ENCODE data around the gene BPIFB6.

Gene BPIFB6

DNA sequence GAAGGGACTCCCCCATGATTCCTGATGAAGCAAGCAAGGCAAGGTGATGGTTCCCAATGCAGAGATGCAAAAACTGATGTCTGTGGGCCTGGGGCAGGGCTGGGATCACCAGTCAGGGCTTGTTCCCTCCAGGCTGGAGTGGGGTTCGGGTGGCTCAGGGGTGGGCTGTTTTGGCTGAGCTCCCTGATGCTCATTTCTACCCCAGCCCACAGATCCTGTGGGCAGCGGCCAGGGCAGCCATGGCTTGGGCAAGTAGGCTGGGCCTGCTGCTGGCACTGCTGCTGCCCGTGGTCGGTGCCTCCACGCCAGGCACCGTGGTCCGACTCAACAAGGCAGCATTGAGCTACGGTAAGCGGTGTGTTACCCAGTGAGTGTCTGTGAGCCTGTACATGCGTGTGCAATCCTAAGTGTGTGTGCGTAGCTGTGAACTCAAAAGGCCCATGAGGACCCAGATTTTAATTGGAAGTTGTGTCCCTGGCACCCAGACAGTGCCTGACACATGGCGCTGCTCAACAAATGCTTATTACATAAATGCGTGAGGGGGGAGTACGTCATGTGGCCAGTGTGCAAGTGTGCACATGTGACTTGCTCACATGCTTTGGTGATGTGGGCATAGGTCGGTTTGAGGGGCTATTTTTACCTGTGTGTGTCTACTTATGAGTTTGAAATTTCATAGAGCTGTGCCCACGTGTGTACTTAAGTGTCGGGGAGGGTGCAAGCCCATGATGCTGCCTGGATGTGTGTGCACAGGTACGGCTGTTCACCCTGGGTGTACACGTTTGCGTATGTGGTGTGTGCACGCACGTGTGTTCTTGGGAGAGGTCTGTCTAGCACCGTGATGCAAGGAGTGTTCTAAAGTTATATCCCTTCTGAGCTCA lies 22.9 kb upstream of the BPIFB6 start:
- no peaks in the 10 kb centered on the region for H3K36me3 ChIP-seq (replicated peaks; ENCODE audit: insufficient read depth, low read length)
- no peak overlapping the region for H3K9ac ChIP-seq (ENCODE audit: low read length)
- H3K27me3 ChIP-seq (replicated peaks; ENCODE audit: insufficient read depth, low read length), result peaks cover 66% of the 10 kb centered on the region
- no peaks in the 10 kb centered on the region for H3K79me2 ChIP-seq (ENCODE audit: low read length)
- no peaks in the 10 kb centered on the region for H3K4me1 ChIP-seq (ENCODE audit: low read length)
- H3K4me2 ChIP-seq (ENCODE audit: low read depth, low read length), result no peak overlapping the region
- no peak overlapping the region for H2AFZ ChIP-seq (ENCODE audit: low read length)
- no peak overlapping the region for H3K27ac ChIP-seq (ENCODE audit: low read length)
- TF ChIP-seq, protein P1, sequence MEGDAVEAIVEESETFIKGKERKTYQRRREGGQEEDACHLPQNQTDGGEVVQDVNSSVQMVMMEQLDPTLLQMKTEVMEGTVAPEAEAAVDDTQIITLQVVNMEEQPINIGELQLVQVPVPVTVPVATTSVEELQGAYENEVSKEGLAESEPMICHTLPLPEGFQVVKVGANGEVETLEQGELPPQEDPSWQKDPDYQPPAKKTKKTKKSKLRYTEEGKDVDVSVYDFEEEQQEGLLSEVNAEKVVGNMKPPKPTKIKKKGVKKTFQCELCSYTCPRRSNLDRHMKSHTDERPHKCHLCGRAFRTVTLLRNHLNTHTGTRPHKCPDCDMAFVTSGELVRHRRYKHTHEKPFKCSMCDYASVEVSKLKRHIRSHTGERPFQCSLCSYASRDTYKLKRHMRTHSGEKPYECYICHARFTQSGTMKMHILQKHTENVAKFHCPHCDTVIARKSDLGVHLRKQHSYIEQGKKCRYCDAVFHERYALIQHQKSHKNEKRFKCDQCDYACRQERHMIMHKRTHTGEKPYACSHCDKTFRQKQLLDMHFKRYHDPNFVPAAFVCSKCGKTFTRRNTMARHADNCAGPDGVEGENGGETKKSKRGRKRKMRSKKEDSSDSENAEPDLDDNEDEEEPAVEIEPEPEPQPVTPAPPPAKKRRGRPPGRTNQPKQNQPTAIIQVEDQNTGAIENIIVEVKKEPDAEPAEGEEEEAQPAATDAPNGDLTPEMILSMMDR (IDR thresholded peaks at IDR 0.05; ENCODE audit: low read length), result no peak
- TF ChIP-seq EZH2phosphoT487 (IDR thresholded peaks at IDR 0.05; ENCODE audit: low read length), result no peak
- TF ChIP-seq EZH2 (optimal IDR thresholded peaks at IDR 0.05; ENCODE audit: low read depth, low read length), result no peak
- no peaks in the 10 kb centered on the region for H3F3A ChIP-seq (ENCODE audit: insufficient read depth, low read length)
- DNase-seq, result no peak
- no peaks in the 10 kb centered on the region for H3K9me2 ChIP-seq (replicated peaks; ENCODE audit: insufficient read depth, low read length)
- no peak overlapping the region for H3K4me3 ChIP-seq (ENCODE audit: low read length)
- H3K9me3 ChIP-seq (replicated peaks; ENCODE audit: insufficient read depth, low read length), result no peaks in the 10 kb centered on the region
- H4K20me1 ChIP-seq (ENCODE audit: insufficient read depth, low read length), result no peaks in the 10 kb centered on the region

DNA sequence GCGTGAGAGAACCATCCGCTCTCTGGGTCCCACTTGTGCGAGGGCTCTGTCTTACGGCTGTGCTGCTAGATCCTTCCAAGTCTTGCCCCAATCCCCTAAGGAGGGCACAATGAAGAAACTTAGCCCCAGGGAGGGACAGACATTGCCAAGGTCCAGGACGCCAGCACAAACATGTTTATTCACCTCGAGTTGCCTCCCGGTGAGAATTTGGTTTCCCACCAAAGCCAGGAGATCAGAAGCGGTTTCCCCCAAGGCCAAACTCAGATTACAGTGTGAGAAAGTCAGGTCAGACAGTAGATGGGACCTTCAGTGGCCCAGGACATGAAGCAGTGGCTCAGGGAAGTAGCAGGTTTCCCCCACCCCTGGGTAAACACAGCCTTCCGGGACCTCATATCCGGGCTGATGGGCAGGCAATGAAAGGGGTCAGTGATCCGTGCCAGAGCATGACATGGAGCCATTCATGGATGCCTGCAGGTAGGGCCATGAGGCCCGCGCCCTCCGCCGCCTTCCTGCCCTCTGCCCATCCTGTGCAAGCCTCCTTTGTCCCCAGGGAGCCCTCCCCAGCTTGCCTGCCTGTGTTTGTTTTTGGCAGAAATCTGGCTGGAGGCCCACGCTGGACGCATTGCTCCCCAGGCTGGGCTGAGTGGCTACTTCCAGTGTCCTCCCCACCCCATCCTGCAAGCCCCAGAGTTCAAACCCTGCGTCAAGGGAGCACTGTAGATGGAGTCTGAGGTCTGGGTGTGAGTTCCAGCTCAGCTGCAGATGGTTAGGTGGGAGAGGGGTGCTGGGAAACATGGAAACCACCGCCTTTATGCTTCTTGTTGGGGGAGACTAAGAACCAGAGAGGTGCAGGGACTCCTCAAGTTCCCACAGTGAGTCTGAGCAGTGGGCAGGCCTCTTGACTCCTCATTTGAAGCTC lies 22.0 kb upstream of the BPIFB6 start:
- H3K27ac ChIP-seq (ENCODE audit: low read length), result no peak overlapping the region
- no peaks in the 10 kb centered on the region for H3K79me2 ChIP-seq (ENCODE audit: low read length)
- H3K9me2 ChIP-seq (replicated peaks; ENCODE audit: insufficient read depth, low read length), result no peaks in the 10 kb centered on the region
- H3K4me2 ChIP-seq (ENCODE audit: low read depth, low read length), result no peak overlapping the region
- no peak overlapping the region for H2AFZ ChIP-seq (ENCODE audit: low read length)
- TF ChIP-seq EZH2 (optimal IDR thresholded peaks at IDR 0.05; ENCODE audit: low read depth, low read length) (no peak), EZH2phosphoT487 (IDR thresholded peaks at IDR 0.05; ENCODE audit: low read length) (no peak)
- TF ChIP-seq, protein P1 (IDR thresholded peaks at IDR 0.05; ENCODE audit: low read length), result no peak
- H3K27me3 ChIP-seq (replicated peaks; ENCODE audit: insufficient read depth, low read length), result peaks cover 70% of the 10 kb centered on the region
- H4K20me1 ChIP-seq (ENCODE audit: insufficient read depth, low read length), result no peaks in the 10 kb centered on the region
- no peak overlapping the region for H3K9ac ChIP-seq (ENCODE audit: low read length)
- H3F3A ChIP-seq (ENCODE audit: insufficient read depth, low read length), result no peaks in the 10 kb centered on the region
- H3K4me1 ChIP-seq (ENCODE audit: low read length), result no peaks in the 10 kb centered on the region
- H3K36me3 ChIP-seq (replicated peaks; ENCODE audit: insufficient read depth, low read length), result no peaks in the 10 kb centered on the region
- H3K9me3 ChIP-seq (replicated peaks; ENCODE audit: insufficient read depth, low read length), result no peaks in the 10 kb centered on the region
- no peak for DNase-seq
- H3K4me3 ChIP-seq (ENCODE audit: low read length), result no peak overlapping the region

DNA sequence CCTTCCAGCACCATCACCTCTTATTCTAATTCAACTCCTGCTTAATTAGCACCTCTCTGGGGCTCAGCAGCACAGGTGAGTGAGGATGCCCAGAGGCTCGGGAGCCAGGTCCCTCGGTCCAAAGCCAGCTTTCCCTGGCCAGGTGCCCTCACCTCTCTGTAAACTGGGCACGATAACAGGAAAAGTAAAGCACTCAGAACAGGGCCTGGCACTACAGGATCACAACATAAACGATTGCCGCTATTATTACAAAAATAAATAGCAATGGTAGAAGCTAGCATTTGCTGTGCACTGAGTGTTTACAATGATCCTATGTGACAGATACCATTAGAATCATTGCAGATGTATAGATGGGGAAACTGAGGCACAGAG lies 21.3 kb upstream of the BPIFB6 start:
- Histone ChIP-seq H3K4me3 (ENCODE audit: low read length) (no peak overlapping the region), H3F3A (ENCODE audit: insufficient read depth, low read length) (no peaks in the 10 kb centered on the region), H3K79me2 (ENCODE audit: low read length) (no peaks in the 10 kb centered on the region), H3K9me3 (replicated peaks; ENCODE audit: insufficient read depth, low read length) (no peaks in the 10 kb centered on the region), H3K27me3 (replicated peaks; ENCODE audit: insufficient read depth, low read length) (peaks cover 76% of the 10 kb centered on the region), H3K4me1 (ENCODE audit: low read length) (no peaks in the 10 kb centered on the region), H3K4me2 (ENCODE audit: low read depth, low read length) (no peak overlapping the region), H3K27ac (ENCODE audit: low read length) (no peak overlapping the region), H3K9ac (ENCODE audit: low read length) (no peak overlapping the region), H3K36me3 (replicated peaks; ENCODE audit: insufficient read depth, low read length) (no peaks in the 10 kb centered on the region), H2AFZ (ENCODE audit: low read length) (no peak overlapping the region), H4K20me1 (ENCODE audit: insufficient read depth, low read length) (no peaks in the 10 kb centered on the region), H3K9me2 (replicated peaks; ENCODE audit: insufficient read depth, low read length) (no peaks in the 10 kb centered on the region)
- TF ChIP-seq EZH2 (optimal IDR thresholded peaks at IDR 0.05; ENCODE audit: low read depth, low read length) (no peak), EZH2phosphoT487 (IDR thresholded peaks at IDR 0.05; ENCODE audit: low read length) (no peak)
- TF ChIP-seq, protein P1 (IDR thresholded peaks at IDR 0.05; ENCODE audit: low read length), result no peak
- DNase-seq, result no peak

All from MM.1S (cell line).